Activated naive CD4-positive, alpha-beta T cell treated with anti-CD3 and anti-CD28 coated beads for 36 hours (primary cell): ENCODE data around the gene SH3RF2. TPM values are rescaled to one million over a fixed set of nuclear protein-coding genes. Genes with fewer than 3 reads are reported as not detected.
"Not testable (repeated sequence)": the region's sequence is repeated elsewhere in the genome, so short reads cannot be mapped to it uniquely, and the experiment has no call there.

Experiments
- CTCF ChIA-PET: fragments of 350-600 bp; sonication (Branson Sonifier 250); formaldehyde crosslinking; loops from one replicate; lab custom pipeline; 2021; ENCODE audit warnings: antibody characterized with exemption; lab: Charles Lee
- DNase-seq: peaks from one replicate; pipeline ENCODE4 v3.0.0-alpha.2; 2020
- H3K27ac Mint-ChIP-seq: one replicate; pipeline ENCODE4 v1.8.0; 2021; ENCODE audit warnings: mild to moderate bottlenecking, mixed read lengths
- H3K27me3 Mint-ChIP-seq: one replicate; pipeline ENCODE4 v1.8.0; 2021; ENCODE audit warnings: low read depth, mixed read lengths
- H3K36me3 Mint-ChIP-seq: one replicate; pipeline ENCODE4 v1.8.0; 2021; ENCODE audit warnings: low read depth, mixed read lengths
- H3K4me1 Mint-ChIP-seq: one replicate; pipeline ENCODE4 v1.8.0; 2021; ENCODE audit warnings: low read depth, mixed read lengths
- H3K4me3 Mint-ChIP-seq: one replicate; pipeline ENCODE4 v1.8.0; 2021; ENCODE audit warnings: mild to moderate bottlenecking, moderate library complexity, mixed read lengths
- H3K9me3 Mint-ChIP-seq: one replicate; pipeline ENCODE4 v1.8.0; 2021; ENCODE audit warnings: mixed read lengths
- intact Hi-C: fragments of 100-400 bp; cut with micrococcal nuclease; formaldehyde crosslinking; loops from one replicate; pipeline ENCODE4 v1.15.1; 2023
- total RNA-seq, 2 experiments: library from RNA; stranded (reverse); gene quantifications; one replicate each; pipeline ENCODE4 v1.2.3, GENCODE V29; 2021

Gene SH3RF2
- total RNA-seq, 2 experiments from 2014 or later, result not detected

GRCh38 chr5:146005723-146006122 is 69.3 kb downstream of the SH3RF2 start:
- H3K27ac Mint-ChIP-seq, result no peak overlapping the region
- no peak for DNase-seq
- no peak overlapping the region for H3K4me3 Mint-ChIP-seq
- peaks cover 3% of the 10 kb centered on the region for H3K27me3 Mint-ChIP-seq
- CTCF ChIA-PET, result interaction anchor here (0.6 kb wide), 1 partner anchor 1623 kb away, joined by 3 read pairs; no protein-coding TSS in a partner anchor
- no peaks in the 10 kb centered on the region for H3K9me3 Mint-ChIP-seq
- intact Hi-C loops, result no loop called here
- no peaks in the 10 kb centered on the region for H3K4me1 Mint-ChIP-seq
- H3K36me3 Mint-ChIP-seq, result no peaks in the 10 kb centered on the region

GRCh38 chr5:146006470-146007190 is 70.3 kb downstream of the SH3RF2 start:
- intact Hi-C loops, result no loop called here
- no peak overlapping the region for H3K27ac Mint-ChIP-seq
- DNase-seq, result no peak
- no peaks in the 10 kb centered on the region for H3K36me3 Mint-ChIP-seq
- H3K27me3 Mint-ChIP-seq, result peaks cover 3% of the 10 kb centered on the region
- no peak overlapping the region for H3K4me3 Mint-ChIP-seq
- CTCF ChIA-PET, result no interaction called here
- no peaks in the 10 kb centered on the region for H3K9me3 Mint-ChIP-seq
- no peaks in the 10 kb centered on the region for H3K4me1 Mint-ChIP-seq

- H3K27me3 Mint-ChIP-seq, result peaks cover 3% of the 10 kb centered on the region
- no peak overlapping the region for H3K27ac Mint-ChIP-seq
- no peaks in the 10 kb centered on the region for H3K9me3 Mint-ChIP-seq
- DNase-seq, result no peak
- no peaks in the 10 kb centered on the region for H3K4me1 Mint-ChIP-seq
- intact Hi-C loops, result no loop called here
- CTCF ChIA-PET, result no interaction called here
- H3K4me3 Mint-ChIP-seq, result no peak overlapping the region
- no peaks in the 10 kb centered on the region for H3K36me3 Mint-ChIP-seq
Observed at GRCh38 chr5:146007270-146007669, 70.9 kb downstream of the SH3RF2 start.

GRCh38 chr5:146007989-146008388 is 71.6 kb downstream of the SH3RF2 start:
- Mint-ChIP-seq H3K4me3 (no peak overlapping the region), H3K4me1 (no peaks in the 10 kb centered on the region), H3K36me3 (no peaks in the 10 kb centered on the region), H3K9me3 (no peaks in the 10 kb centered on the region), H3K27me3 (peaks cover 3% of the 10 kb centered on the region), H3K27ac (no peak overlapping the region)
- CTCF ChIA-PET, result no interaction called here
- intact Hi-C loops, result no loop called here
- DNase-seq, result no peak

GRCh38 chr5:146009020-146009419 is 72.6 kb downstream of the SH3RF2 start:
- intact Hi-C loops, result no loop called here
- Mint-ChIP-seq H3K4me3 (no peak overlapping the region), H3K4me1 (no peaks in the 10 kb centered on the region), H3K27me3 (peaks cover 4% of the 10 kb centered on the region), H3K9me3 (no peaks in the 10 kb centered on the region), H3K27ac (no peak overlapping the region), H3K36me3 (no peaks in the 10 kb centered on the region)
- DNase-seq, result no peak
- CTCF ChIA-PET, result no interaction called here

- H3K9me3 Mint-ChIP-seq, H3K27me3 Mint-ChIP-seq, CTCF ChIA-PET, intact Hi-C loops, H3K4me1 Mint-ChIP-seq, H3K4me3 Mint-ChIP-seq, H3K27ac Mint-ChIP-seq, H3K36me3 Mint-ChIP-seq, DNase-seq: not testable (repeated sequence)
Observed at GRCh38 chr5:146010447-146010846, 74.1 kb downstream of the SH3RF2 start.

- intact Hi-C loops, result no loop called here
- Mint-ChIP-seq H3K9me3 (peaks cover 2% of the 10 kb centered on the region), H3K27ac (no peak overlapping the region), H3K4me3 (no peak overlapping the region), H3K27me3 (peaks cover 2% of the 10 kb centered on the region), H3K4me1 (no peaks in the 10 kb centered on the region), H3K36me3 (no peaks in the 10 kb centered on the region)
- no peak for DNase-seq
- CTCF ChIA-PET, result no interaction called here
Observed at GRCh38 chr5:146013761-146014160, 77.4 kb downstream of the SH3RF2 start.

GRCh38 chr5:146015001-146015400 is 78.6 kb downstream of the SH3RF2 start:
- H3K27me3 Mint-ChIP-seq, result peaks cover 2% of the 10 kb centered on the region
- no peak for DNase-seq
- intact Hi-C loops, result no loop called here
- CTCF ChIA-PET, result interaction anchor here (0.7 kb wide), 1 partner anchor 191 kb away, joined by 3 read pairs; no protein-coding TSS in a partner anchor
- H3K4me1 Mint-ChIP-seq, result no peaks in the 10 kb centered on the region
- no peaks in the 10 kb centered on the region for H3K36me3 Mint-ChIP-seq
- no peak overlapping the region for H3K4me3 Mint-ChIP-seq
- peaks cover 2% of the 10 kb centered on the region for H3K9me3 Mint-ChIP-seq
- no peak overlapping the region for H3K27ac Mint-ChIP-seq

GRCh38 chr5:146016764-146017484 is 80.5 kb downstream of the SH3RF2 start:
- Mint-ChIP-seq H3K27me3 (peaks cover 2% of the 10 kb centered on the region), H3K36me3 (no peaks in the 10 kb centered on the region), H3K4me3 (no peak overlapping the region), H3K9me3 (peaks cover 2% of the 10 kb centered on the region), H3K4me1 (no peaks in the 10 kb centered on the region), H3K27ac (no peak overlapping the region)
- intact Hi-C loops, result no loop called here
- no peak for DNase-seq
- CTCF ChIA-PET, result no interaction called here

GRCh38 chr5:146018514-146019375 is 82.4 kb downstream of the SH3RF2 start:
- no peak overlapping the region for H3K27ac Mint-ChIP-seq
- peaks cover 2% of the 10 kb centered on the region for H3K9me3 Mint-ChIP-seq
- DNase-seq, result no peak
- intact Hi-C loops, result no loop called here
- no peak overlapping the region for H3K4me3 Mint-ChIP-seq
- no peaks in the 10 kb centered on the region for H3K36me3 Mint-ChIP-seq
- peaks cover 2% of the 10 kb centered on the region for H3K27me3 Mint-ChIP-seq
- no peaks in the 10 kb centered on the region for H3K4me1 Mint-ChIP-seq
- CTCF ChIA-PET, result no interaction called here

- Mint-ChIP-seq H3K27ac (no peak overlapping the region), H3K27me3 (peaks cover 7% of the 10 kb centered on the region), H3K36me3 (no peaks in the 10 kb centered on the region), H3K9me3 (peaks cover 2% of the 10 kb centered on the region), H3K4me3 (no peak overlapping the region), H3K4me1 (no peaks in the 10 kb centered on the region)
- no peak for DNase-seq
- intact Hi-C loops, result no loop called here
- CTCF ChIA-PET, result no interaction called here
Observed at GRCh38 chr5:146020100-146020499, 83.7 kb downstream of the SH3RF2 start.

- Mint-ChIP-seq H3K4me3 (no peak overlapping the region), H3K4me1 (no peaks in the 10 kb centered on the region), H3K27ac (no peak overlapping the region), H3K36me3 (no peaks in the 10 kb centered on the region), H3K27me3 (peaks cover 10% of the 10 kb centered on the region), H3K9me3 (no peaks in the 10 kb centered on the region)
- CTCF ChIA-PET, result no interaction called here
- intact Hi-C loops, result no loop called here
- DNase-seq, result no peak
Observed at GRCh38 chr5:146024034-146024433, 87.7 kb downstream of the SH3RF2 start.
